ENCODE measurements around the gene UBE2J2. TPM values are rescaled to one million over a fixed set of nuclear protein-coding genes. Genes with fewer than 3 reads are reported as not detected.

Gene UBE2J2
- total RNA-seq, 1 donor from 2014 or later = 71.9 TPM

- no peak overlapping the region for H3K27ac Mint-ChIP-seq (ENCODE audit: unreplicated experiment)
- no peaks in the 10 kb centered on the region for H3K36me3 Mint-ChIP-seq (ENCODE audit: low read depth, unreplicated experiment)
- H3K4me3 Mint-ChIP-seq (ENCODE audit: unreplicated experiment) = no peak overlapping the region
- TF ChIP-seq CTCF (IDR thresholded peaks at IDR 0.05; ENCODE audit: unreplicated experiment) = no peak
- no peaks in the 10 kb centered on the region for H3K4me1 Mint-ChIP-seq (ENCODE audit: unreplicated experiment)
- DNase-seq (ENCODE audit: low spot score) = no peak
- no peaks in the 10 kb centered on the region for H3K9me3 Mint-ChIP-seq (ENCODE audit: unreplicated experiment)
- H3K27me3 Mint-ChIP-seq (ENCODE audit: unreplicated experiment) = peaks cover 2% of the 10 kb centered on the region
These were observed 31.0 kb downstream of the UBE2J2 start for GRCh38 chr1:1242461-1243265.

- DNase-seq (ENCODE audit: low spot score) = no peak
- peaks cover 2% of the 10 kb centered on the region for H3K27me3 Mint-ChIP-seq (ENCODE audit: unreplicated experiment)
- H3K4me3 Mint-ChIP-seq (ENCODE audit: unreplicated experiment) = no peak overlapping the region
- no peaks in the 10 kb centered on the region for H3K36me3 Mint-ChIP-seq (ENCODE audit: low read depth, unreplicated experiment)
- no peak for TF ChIP-seq CTCF (IDR thresholded peaks at IDR 0.05; ENCODE audit: unreplicated experiment)
- no peaks in the 10 kb centered on the region for H3K9me3 Mint-ChIP-seq (ENCODE audit: unreplicated experiment)
- H3K4me1 Mint-ChIP-seq (ENCODE audit: unreplicated experiment) = no peaks in the 10 kb centered on the region
- no peak overlapping the region for H3K27ac Mint-ChIP-seq (ENCODE audit: unreplicated experiment)
These were observed 31.9 kb downstream of the UBE2J2 start for GRCh38 chr1:1241588-1242219.

- Mint-ChIP-seq H3K36me3 (ENCODE audit: low read depth, unreplicated experiment) (no peaks in the 10 kb centered on the region), H3K4me3 (ENCODE audit: unreplicated experiment) (no peak overlapping the region), H3K4me1 (ENCODE audit: unreplicated experiment) (no peaks in the 10 kb centered on the region), H3K9me3 (ENCODE audit: unreplicated experiment) (no peaks in the 10 kb centered on the region), H3K27me3 (ENCODE audit: unreplicated experiment) (peaks cover 1% of the 10 kb centered on the region), H3K27ac (ENCODE audit: unreplicated experiment) (no peak overlapping the region)
- TF ChIP-seq CTCF (IDR thresholded peaks at IDR 0.05; ENCODE audit: unreplicated experiment) = no peak
- DNase-seq (ENCODE audit: low spot score) = no peak
These were observed 32.6 kb downstream of the UBE2J2 start for GRCh38 chr1:1240822-1241587.

GRCh38 chr1:1240348-1240732 is 33.3 kb downstream of the UBE2J2 start:
- Mint-ChIP-seq H3K27me3 (ENCODE audit: unreplicated experiment) (no peaks in the 10 kb centered on the region), H3K4me3 (ENCODE audit: unreplicated experiment) (no peak overlapping the region), H3K27ac (ENCODE audit: unreplicated experiment) (no peak overlapping the region), H3K4me1 (ENCODE audit: unreplicated experiment) (no peaks in the 10 kb centered on the region), H3K36me3 (ENCODE audit: low read depth, unreplicated experiment) (no peaks in the 10 kb centered on the region), H3K9me3 (ENCODE audit: unreplicated experiment) (no peaks in the 10 kb centered on the region)
- no peak for TF ChIP-seq CTCF (IDR thresholded peaks at IDR 0.05; ENCODE audit: unreplicated experiment)
- DNase-seq (ENCODE audit: low spot score) = no peak

Measured in endothelial cell (in vitro differentiated cells).